ENCODE measurements around the gene TRAPPC2.
"Not testable (repeated sequence)": the region's sequence is repeated elsewhere in the genome, so short reads cannot be mapped to it uniquely, and the experiment has no call there.

TRAPPC2 gene

DNA sequence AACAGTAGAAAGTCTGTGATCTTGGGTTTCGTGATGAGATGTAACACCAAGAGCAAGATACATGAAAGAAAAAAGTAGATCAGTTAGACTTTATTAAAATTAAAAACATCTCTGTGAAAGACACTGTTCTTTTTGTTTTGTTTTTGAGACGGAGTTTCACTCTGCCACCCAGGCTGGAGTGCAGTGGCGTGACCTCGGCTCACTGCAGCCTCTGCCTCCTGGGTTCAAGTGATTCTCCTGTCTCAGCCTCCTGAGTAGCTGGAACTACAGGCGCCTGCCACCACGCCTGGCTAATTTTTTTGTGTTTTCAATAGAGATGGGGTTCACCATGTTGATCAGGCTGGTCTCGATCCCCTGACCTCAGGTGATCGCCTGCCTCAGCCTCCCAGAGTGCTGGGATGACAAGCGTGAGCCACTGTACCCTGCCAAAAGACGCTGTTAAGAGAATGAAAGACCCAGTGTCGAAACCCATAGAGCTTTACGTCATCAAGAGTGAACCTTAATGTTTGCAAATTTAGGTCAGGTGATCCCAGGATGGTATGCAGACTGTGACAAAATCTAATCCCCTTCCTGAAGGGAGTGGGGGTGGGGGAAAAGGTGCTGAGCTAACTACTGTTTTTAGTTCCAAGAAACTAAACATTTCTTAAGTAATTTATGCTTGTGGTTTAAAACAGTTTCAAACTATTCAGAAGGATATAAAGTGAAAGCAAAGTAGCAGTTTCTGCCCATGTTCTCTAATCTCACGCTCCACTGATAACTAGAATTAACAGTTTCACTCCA lies 8.2 kb upstream of the TRAPPC2 start:
- no peak for DNase-seq

DNA sequence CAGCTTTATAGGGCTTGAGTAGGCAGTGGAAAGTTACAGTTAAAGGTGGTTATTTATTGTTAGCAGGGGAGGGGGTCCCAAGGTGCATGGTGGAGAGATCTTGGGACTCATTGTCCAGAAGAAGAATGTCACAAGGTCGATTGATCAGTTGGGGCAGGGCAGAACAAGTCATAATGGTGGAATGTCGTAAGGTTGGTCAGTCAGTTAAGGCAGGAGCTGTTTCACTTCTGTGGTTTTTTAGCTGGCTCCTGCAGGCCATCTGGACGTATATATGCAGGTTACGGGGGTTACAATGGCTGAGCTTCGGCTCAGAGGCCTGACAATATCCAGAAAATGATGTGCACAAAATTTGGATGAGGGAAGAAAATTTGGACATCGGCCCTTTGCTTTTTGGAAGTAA lies 7.3 kb upstream of the TRAPPC2 start:
- DNase-seq, result no peak

DNA sequence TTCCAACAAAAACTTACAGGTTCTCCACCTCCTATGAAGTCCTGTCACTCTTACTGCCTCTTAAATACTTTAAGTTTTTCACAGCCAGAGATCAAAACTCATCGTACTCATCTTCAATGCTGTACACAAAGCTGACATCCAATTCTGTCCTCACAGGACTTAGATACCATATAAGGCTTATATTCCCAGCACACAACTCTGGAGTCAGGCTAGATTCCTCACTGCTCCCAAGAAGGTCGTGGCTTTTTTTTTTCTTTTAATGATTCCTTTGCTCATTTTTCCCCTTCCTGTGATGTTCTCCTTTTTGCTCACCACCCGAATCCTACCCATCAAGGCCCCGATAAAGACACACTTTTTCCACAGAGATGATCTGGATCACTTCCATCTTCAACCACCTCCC lies 914 bp downstream of the TRAPPC2 start:
- no peak for DNase-seq

DNA sequence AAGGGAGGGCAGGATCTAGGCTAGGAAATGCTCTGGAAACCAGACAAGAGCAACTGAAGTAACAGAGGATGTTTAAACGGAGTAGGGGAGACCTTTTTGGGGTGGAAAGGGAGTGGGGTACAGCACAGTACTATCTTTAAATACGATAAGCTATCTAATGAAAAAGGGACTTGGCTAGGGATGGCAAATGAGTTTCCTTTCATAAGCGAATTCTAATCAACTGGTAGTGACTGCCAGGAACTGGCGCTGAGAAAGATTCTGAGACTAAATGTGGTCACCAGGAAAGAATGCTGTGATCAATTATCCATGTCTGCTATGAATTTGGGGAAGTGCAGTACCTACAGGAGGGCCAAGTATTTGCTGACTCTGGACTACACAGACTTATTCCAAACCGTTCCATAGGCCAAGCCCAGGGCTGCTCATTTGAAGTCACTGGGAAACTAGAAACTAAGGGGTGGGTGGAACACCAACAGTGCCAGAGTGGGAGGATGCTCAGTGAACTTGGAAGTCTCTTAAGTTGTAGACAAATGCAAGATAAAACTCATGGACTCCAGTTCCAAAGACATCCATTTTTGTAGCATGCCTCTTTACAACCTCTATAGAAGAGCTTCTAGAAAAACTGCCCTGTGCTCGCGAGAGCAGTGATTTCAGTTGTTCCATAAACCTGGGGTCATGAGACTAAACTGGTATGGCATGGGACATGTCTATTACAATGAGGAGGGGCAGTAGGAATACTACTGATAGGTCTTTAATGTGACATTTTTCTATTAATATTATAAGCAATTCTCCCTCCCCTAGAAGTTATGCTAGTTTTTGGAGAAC lies 2.0 kb downstream of the TRAPPC2 start:
- no peak for DNase-seq

DNA sequence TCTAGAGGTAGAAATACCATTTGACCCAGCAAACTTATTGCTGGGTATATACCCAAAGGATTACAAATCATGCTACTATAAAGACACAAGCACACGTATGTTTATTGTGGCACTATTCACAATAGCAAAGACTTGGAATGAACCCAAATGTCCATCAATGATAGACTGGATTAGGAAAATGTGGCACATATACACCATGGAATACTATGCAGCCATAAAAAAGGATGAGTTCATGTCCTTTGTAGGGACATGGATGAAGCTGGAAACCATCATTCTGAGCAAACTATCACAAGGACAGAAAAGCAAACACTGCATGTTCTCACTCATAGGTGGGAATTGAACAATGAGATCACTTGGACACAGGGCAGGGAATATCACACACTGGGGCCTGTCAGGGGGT lies 3.9 kb downstream of the TRAPPC2 start:
- DNase-seq, result not testable (repeated sequence)

DNA sequence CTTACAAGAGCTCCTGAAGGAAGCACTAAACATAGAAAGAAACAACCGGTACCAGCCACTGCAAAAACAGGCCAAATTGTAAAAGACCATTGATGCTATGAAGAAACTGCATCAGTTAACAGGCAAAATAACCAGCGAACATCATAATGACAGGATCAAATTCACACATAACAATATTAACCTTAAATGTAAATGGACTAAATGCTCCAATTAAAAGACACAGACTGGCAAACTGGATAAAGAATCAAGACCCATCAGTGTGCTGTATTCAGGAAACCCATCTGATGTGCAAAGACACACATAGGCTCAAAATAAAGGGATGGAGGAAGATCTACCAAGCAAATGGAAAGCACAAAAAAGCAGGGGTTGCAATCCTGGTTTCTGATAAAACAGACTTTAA lies 7.8 kb downstream of the TRAPPC2 start:
- not testable (repeated sequence) for DNase-seq

DNA sequence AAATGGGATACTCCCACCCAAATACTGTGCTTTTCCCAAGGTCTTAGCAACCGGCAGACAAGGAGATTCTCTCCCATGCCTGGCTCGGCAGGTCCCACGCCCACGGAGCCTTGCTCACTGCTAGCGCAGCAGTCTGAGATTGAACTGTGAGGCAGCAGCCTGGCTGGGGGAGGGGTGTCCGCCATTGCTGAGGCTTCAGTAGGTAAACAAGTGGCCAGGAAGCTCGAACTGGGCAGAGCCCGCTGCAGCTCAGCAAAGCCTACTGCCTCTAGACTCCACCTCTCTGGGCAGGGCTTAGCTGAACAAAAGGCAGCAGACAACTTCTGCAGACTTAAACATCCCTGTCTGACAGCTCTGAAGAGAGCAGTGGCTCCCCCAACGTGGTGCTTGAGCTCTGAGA lies 9.5 kb downstream of the TRAPPC2 start:
- not testable (repeated sequence) for DNase-seq

DNA sequence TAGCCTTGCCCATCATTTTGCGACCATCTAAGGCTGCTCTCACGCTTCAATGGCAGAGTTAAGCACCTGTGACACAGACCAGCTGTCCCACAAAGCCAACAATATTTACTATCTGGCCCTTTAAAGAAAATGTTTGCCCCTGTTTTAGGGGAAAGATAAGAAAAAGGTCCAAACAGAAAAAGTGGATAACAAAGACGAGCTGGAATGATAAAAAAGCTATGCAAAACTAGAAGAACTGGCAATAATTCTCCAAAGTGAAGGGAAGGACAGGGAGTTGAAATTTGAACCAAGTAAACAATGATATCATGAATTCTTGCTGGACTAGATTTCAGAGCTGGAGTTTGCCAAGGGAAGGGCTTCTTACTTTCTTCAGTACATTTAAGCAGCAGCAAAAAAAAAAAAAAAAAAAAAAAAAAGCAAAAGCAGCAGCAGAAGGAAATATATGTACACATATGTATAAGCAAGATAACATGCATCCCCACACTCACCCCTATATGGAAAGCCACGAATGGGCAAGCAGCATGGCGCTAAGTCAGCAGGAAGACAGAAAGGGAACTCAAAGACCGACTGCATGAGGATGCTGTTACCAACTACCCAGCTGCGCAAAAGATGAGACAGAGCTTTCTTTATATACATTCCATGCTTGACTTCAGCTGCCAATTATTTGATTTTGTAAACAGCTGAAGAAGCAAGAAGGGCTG lies 12.5 kb downstream of the TRAPPC2 start:
- peak; percentile 82 for DNase-seq

DNA sequence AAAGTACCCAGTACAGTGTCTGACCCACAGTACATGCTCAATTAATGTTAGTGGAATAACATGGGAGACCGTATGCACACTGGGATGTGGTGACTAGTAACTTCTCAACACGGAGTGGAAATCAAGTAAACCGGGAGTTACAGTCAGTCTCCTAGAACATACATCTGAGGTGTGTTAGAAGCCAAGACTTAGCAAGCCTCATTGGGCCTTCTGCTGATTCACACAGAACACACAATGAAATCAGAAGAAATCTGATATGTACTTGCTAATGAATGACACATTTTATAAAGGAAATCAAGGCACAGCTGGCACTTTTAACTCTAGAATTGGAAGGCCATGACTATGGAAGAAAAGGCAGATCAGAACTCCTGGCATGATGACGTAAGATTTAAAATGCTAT lies 13.0 kb downstream of the TRAPPC2 start:
- DNase-seq, result peak; percentile 72

DNA sequence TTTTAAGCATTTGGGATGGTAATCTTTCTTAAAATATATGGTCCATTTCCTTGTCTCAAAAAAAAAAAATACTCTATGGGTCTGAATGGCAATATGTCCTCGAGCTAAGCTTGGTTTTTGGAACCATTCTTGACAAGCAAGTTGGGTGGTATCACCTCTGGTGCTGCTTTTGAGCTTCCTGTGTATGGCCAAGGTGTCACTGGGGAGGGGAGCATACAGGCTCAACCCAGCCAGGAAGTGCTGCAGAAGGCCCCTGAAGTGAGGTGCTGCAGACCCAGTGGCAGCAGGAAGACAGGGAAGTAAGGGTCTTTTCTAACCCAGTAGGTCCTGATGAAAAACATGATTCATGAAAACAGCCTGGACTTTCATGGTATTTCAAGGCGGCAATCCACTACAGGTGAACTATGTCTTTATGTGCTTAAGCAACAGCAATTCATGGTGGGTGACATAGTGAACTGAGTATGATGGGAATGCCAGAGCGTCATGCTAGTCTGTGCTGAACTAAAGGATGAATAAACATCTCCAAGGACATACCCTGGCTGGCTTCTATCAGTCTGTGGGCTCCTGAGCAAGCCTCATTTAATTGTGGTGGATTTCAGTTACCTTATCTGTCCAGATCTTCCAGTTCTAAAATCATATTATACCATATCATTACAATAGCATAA lies 15.1 kb downstream of the TRAPPC2 start:
- DNase-seq, result no peak

DNA sequence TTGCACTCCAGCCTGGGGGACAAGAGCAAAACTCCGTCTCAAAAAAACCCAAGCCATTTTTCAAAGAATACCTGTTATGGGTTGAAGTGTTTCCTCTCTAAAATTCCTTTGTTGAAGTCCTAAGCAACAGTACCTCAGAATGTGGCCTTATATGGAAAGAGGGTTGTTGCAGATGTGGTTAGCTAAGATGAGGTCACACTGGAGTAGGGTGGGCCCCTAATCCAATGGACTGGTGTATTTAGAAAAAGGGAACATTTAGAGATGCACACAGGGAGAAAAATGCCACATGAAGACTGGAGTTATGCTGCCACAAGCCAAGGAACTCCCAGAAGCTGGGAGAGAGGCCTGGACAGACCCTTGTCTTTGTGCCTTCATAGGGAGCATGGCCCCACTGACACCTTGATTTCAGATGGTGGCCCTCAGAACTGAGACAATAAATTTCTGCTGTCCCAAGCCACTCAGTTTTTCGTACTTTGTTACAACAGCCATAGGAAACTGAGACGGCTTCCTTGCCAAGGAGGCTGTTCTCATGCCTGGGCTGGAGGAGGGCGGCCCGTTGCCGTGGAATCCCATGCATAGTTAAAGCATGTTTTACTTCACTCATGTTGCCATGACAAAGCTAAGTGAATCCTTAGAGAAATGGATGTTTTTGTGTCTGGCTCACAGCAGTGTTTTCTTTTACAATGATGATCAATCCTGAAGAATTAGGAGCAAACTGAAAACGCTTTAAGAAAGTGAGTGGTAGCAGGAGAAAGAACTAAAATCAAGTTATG lies 16.5 kb downstream of the TRAPPC2 start:
- DNase-seq, result no peak

DNA sequence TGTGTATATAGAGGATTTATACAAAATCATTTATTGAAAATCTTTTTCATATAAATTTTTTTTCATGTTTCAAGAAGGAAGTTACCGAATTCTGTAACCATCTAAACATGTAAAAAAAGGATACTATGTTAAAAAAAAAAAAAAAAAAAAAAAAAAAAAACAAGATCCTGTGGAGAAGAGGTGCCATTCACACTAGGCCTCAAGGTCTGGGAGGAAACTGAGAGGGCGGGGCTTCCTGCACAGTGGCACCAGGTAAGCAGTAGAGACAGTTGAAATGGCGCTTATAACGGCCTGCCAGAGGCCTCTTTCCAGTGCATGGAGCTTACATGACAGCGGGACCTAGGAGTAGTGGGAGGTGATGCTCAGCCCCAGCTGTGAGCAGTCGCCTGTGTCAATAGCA lies 17.5 kb downstream of the TRAPPC2 start:
- no peak for DNase-seq

DNA sequence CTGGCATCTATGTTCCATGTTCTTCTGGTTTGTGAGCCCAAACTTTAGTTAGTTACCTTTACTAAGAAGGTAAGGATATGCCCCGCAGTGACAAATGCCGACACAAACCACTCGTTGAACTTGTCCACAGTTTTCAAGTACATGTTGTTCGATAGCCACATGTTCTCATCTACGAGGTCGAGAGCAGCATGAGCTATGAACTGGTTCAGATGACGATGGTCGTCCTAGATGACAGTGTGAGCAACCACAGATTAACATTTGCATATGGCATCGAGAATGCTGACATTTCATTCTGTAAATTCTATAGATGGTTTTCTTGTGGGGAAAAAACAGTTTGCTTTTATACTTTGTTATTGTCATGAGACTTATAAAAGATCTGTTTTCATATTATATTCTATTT lies 18.0 kb downstream of the TRAPPC2 start:
- DNase-seq, result no peak

DNA sequence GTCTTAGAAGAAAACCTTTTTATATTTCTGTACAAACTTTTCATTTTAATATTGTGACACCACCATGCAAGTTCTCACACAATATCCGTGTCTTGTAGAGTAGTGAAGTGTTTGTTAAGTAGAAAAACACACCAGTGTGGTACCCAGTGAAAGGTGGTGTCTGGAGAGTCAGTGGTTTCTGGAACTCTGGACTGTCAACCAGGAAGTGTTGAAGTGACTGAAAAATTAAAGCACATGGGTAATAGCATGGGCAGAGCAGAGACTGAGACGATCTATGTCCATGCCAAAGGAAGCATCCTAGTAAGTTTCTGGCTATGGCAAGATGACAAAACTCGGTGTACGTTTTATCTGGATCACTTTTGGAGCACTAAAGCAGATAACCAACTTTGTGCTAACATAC lies 23.3 kb downstream of the TRAPPC2 start:
- no peak for DNase-seq

DNA sequence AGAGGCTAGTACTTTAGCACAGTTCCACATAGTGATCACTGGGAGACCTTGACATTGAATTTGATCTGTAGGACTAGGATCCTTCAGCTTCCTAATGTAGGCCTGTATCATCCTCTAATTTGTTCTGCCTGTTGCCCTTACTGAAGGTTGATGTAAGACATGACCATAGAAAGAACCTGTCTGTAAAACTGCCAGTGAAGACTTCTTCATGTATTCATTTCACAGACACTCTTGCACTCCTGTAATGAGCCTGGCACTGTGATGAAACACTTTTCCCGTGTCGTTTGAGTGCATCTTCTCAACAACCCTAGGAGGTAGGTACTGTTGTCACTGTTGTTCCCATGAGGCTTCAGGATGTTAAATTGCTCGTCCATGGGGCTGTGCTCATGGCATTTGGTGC lies 30.8 kb downstream of the TRAPPC2 start:
- DNase-seq, result no peak

DNA sequence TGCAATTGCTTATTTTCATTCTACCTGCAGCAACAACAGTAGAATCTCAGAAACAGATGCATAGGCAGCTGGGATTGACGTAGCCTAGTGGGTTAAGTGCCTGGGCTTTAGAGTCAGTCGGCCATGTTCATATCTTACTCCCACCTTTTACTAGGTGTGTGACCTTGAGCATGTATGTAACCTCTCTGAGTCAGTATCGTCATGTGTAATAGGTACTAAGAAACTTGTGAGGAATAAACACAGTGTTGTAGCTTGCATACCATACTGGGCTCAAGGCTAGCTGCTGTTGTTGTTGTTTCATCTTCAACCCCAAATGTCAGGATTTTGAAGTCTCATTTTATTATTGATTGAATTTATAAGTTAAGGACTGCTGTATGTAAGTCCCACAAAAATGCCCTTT lies 31.3 kb downstream of the TRAPPC2 start:
- no peak for DNase-seq

DNA sequence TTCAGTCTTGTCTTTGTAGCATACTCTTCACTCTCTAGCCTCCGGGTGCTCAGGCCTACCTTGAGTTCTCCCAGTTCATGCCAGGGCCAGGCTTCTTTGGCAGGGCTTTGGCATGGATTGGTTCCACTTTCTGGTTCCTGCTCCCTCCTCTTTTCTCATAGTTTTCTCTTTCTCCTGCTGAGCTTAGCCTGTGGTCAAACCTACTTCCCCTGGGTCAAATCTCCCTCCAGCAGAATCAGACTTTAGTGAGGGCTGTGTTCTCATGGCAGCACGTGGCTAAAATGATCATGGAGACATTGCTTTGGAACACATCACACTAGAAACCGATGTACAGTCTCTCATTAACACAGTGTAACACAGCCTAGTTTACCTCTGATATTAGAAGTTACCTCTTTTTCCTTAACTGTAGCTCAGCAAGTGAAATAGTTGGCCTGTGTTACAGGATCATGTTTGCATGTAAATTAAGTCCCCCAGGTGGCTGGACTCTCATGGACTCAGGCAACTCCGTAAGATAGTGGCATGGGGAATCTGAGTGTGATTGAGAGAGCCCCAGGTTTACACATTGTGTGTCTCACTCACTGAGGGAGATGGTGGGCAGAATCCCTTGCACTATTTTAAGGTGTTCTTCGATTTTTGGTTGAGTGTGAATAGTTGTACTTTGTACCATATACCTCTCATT lies 32.2 kb downstream of the TRAPPC2 start:
- DNase-seq, result no peak

DNA sequence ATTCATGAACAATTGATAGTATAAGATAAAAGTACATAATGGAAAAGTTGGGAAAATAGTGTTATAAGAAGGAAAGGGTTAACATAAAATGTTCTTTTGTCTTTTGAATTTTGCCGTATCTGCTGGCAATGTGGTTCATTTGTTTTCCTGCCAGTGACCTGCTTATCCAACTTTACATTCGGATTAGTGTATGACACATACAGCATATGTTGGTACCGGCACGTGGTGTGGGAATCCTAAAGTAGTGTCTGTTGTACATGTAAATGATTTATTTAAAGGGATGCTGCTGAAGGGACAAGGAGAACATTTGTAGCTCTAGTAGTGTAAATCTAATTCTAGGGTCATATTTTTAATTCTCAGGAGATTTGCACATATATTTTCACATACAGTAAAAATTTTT lies 34.0 kb downstream of the TRAPPC2 start:
- no peak for DNase-seq

DNA sequence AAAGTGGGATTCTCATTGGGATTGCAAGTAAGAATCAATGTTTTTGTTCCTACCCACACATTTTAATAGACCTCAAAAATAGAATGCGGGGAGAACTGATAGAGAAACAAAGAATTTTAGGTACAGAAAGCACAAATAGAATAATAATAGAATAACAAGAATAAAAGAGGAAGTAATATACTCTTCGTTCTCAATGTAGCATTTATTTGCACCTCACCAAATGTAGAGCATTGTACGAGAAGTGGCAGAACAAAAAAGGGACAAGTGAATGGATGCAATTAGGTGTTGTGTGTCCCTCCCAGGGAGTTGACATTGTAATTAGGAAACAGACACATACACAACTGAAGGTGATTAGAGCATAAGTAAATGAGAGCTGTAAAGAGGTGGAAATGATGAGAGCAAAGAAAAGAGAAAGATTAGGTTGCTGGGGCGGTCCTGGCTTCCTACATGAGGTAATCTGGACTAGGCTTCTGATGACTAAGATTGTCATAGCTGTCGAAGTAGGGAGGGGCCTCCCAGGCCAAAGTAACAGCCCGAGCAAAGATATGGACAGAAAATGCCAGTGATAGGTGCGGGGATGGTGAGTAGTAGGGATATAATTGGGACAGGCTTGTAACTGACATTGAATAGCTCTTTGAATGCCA lies 35.1 kb downstream of the TRAPPC2 start:
- DNase-seq, result no peak

DNA sequence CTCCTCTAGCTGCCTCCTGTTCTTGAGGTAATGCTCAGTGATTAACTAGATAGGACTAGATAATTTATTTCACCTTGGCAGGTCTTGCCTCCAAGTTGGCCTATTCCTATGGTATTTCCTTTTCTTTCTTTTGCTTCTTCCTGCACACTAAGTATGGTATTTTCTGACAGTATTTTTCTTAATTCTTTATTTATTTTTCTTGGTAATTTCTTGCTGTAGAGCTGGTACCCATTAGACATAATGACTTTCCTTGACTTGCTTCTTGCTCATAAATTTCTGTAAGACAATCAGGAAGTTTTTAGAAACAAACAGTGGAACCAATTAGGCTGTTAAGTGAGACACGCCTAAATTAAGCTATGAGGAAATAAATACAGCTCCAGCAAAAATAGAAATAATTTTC lies 36.0 kb downstream of the TRAPPC2 start:
- DNase-seq, result no peak

DNA sequence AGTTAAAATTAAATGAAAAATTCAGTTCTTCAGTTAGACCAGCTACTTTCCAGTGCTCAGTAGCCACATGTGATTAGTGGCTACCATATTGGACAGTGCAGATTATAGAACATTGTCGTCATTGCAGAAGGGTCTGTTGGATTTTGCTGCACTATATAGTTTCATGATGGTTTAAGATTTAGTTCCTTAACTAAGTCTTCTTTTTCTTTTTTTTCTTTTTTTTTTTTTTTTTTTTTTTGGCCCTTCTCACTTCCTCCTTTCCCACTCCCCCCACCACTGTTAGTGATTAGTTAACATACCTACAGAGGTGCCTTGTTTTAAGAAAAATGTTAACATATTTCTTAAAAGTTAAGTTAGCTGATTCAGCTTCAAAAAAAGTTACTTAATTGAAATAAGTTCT lies 36.4 kb downstream of the TRAPPC2 start:
- DNase-seq, result no peak

Measured in NCI-H2171 treated with DMSO at 0.1 percent for 48 hours (cell line).